Stimulated activated CD8-positive, alpha-beta memory T cell treated with anti-CD3 and anti-CD28 coated beads, Interleukin-15, amount 100 ng/mL, for 24 hours (primary cell): ENCODE data around the gene MAP3K5.

ENCODE experiments used
- DNase-seq: peaks from one replicate; pipeline ENCODE4 v3.0.0-alpha.2; 2020; ENCODE audit warnings: low read depth

The MAP3K5 gene

DNA sequence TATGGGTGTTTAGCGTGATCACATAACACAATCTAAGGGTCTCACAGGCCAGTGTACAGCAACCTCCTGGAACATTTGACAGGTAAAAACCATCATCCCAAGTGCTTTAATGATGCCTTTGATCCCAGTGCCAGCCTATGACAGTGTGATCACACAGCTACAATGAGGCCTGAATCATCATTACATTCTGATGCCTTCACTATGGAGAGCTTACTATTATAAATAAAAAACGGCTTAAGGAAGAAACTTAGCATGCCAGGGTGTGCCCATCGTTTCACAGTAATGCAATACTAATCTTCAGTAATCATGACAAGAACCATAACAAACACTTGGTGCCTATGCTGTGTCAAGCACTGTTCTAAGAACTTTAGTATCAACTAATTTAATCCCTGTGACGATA is 253.4 kb downstream of the MAP3K5 start:
- DNase-seq = no peak

DNA sequence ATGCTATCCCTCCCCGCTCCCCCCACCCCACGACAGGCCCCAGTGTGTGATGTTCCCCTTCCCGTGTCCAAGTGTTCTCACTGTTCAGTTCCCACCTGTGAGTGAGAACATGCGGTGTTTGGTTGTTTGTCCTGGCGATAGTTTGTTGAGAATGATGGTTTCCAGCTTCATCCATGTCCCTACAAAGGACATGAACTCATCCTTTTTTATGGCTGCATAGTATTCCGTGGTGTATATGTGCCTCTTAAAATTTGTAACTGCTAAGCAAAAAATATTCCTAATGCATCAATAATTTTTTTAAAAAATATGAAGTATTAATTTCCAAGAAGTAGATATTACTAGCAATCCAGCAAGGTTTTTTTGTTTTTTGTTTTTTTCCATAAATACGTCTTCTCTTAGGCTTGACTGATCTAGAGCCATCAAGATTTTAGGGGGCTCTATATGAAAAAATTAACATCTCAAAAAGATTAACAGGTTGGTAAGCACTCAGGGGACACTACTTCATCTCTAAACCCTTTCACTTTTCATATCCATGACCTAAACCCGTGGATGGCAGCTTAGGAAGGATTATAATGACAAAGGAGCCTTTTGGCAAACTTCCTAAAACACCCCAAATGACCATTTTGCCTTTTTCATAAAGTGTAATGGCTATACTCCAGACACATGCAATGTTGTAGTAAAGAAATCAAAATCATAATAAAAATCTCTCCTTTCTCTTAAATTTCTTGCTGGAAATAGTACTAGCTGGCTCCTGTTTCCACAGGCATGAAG is 256.2 kb downstream of the MAP3K5 start:
- no peak for DNase-seq

DNA sequence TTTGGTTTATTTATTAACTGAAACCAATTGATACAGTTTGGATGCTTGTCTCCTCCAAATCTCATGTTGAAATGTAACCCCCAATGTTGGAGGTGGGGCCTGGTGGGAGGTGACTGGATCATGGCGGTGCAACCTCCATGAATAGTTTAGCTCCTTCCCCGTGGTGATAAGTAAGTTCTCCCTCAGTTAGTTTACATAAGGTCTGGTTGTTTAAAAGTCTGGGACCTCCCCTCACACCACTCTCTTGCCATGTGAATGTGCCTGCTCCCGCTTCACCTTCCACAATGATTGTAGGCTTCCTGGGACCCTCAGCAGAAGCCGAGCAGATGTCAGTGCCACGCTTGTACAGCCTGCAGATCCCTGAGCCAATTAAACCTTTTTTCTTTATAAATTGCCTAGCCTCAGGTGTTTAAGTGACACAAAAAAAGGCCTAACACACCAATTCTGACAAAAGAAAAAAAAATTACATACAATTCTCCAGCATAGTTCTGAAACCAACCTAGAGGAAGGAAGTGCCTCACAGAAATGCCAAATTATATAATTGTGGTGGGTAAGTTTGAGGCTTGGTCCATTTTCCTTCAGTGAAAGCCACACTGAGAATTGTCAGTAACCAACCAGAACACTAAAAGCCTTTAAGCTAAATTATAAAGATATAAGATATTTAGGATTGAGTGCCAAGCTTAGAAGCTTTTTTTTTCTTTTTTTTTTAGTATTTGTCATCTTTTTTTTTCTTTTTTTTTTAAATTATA is 257.1 kb downstream of the MAP3K5 start:
- DNase-seq = no peak

DNA sequence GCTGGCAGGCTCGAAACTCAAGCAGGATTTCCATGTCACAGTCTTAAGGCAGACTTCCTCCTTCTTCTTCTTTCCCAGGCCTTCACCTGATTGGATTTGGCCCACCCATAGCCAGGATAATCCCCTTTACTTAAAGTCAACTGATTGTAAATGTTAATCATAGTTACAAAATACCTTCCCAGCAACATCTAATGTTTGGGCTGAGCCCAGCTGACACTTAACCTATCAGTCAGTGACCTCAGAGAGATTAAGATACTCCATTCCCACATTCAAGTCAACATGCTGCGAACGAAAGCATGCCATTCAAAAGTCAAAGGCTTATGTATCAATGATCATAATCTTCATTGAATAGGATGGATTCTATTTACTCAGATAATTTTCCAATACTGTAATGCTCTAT is 258.0 kb downstream of the MAP3K5 start:
- DNase-seq = no peak

DNA sequence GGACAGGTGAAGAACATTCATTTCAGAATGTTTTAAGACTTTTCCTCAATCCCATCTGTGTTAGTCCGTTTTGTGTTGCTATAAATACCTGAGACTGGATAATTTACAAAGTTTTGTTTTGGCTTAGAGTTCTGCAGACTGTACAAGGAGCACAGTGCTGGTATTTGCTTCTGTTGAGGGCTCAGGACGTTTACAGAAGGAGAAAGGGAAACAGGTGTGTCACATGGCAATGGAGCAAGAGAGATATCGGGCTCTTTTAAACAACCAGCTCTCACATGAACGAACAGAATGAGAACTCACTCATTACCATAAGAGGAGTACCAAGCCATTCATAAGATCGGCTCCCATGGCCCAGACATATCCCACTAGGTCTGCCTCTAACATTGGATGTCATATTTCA is 258.8 kb downstream of the MAP3K5 start:
- no peak for DNase-seq

DNA sequence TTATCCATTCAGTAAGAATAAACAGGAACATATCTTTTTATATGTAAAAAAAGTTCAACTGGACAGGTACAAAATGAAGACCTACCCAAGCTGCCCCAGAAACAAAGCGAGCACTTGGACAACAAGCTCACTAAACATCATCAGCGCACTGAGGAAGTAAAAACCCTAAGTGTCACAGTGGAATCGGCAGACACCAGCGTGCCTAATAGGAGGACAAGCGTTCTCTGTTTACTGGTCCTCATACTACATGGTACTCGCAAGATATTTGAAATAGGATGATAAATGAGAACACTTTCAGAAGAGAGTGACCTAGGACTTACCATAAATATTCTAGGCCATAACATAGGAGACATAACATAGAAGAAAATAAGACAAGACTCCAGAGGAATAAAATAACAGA is 260.2 kb downstream of the MAP3K5 start:
- no peak for DNase-seq

DNA sequence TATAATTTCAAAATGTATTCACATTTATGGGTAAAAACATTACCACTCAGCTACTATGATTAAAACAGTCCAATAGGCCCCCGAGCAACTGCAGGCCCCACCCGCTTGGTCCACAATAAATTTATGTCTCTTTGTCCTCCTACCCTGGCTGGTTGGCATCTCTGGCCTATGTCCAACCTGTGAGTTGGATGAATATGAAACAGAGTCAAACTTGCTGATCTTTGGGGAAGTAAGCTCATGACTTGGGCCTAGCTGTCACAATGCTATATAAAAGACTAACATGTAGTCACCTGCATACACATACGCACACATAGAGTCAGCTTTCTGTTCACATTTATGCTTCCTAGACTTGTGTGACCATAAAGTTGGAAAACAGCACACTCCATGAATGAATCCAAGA is 262.6 kb downstream of the MAP3K5 start:
- DNase-seq = no peak

DNA sequence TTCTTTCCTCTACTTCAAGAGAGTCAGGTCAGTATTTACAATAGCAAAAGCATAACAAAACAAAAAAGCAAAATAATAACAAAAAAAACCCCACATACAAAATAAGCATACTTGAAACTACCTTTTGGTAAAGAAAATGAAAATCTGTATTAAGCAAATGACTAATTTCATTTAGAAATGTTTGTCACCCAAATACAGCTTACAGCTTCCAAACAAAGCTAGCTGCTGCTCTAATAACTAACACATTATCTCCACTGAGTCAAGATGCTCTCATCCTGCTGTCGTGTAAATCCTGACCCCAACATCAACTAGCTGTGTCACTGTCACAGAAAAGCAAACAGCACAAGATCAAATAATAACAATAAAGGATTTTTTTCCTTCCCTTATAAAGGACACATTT is 263.8 kb downstream of the MAP3K5 start:
- no peak for DNase-seq

DNA sequence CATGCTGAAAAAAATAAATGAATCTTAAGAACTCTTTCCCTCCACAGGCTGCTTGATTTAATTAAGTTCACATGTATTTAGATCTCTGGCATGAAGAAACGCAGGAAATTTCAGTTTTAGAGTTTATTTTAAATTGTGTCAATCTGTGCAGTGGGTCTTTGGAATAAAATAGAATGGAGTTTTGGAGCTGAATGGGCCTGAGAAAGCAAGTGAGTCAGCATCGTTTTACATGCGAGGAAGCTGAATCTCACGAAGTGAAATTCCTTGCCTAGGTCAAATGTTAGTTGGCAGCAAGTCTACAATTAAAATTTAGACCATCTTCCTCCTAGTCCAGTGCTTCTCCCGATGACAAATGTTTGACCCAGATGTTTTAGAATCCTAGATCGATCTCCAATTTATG is 264.4 kb downstream of the MAP3K5 start:
- no peak for DNase-seq

DNA sequence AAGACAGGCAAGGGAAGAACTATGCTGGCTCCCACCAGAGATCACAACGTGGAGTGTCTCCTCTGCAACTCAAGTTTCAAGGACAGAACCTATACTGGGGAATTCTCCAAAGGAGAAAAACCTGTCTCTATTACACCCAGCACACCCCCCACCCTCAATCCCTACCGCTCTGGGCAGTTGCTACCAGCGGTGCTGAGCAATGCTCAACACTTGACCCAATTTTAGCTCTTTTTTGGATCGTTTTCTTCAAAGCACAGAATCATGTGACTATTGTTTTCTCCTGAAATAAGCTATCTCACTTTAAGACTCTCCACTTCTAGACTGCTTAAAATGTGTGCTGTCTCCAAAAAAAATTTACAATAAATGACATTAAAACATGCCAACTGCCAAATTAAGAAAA is 265.3 kb downstream of the MAP3K5 start:
- no peak for DNase-seq

DNA sequence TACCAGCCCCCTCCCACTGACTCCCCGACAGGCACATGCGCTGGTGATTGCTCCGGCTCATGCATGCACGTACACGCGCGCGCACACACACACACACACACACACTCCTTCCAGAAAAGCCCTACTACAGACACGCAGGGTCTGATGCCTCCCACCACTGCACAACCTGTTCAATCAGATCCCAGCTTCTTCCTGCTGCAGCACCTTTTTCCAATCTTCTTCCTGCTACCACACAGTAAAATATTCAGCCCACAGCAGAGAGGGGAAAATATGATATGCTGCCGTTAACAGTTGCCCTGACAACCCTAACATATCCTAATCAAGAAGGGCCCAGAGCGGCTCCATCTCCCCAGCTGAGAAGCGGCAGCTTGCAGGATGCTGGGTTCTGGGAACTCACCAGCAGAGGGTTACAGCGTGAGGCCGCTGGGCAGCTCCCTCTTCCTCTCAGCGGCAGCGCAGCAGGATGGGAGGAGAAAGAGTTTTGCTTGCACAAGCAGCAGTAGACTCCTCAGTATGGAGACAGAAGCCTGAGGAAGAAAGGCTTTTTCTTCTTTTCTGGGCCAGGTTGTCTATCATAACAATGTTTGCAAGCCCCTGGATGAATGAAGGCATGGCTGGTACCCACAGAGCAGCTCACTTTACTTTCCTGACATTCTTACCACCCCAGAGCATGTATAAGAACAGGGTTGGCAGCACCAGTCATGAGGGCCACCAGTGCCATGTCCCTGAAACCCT is 265.9 kb downstream of the MAP3K5 start:
- DNase-seq = no peak

DNA sequence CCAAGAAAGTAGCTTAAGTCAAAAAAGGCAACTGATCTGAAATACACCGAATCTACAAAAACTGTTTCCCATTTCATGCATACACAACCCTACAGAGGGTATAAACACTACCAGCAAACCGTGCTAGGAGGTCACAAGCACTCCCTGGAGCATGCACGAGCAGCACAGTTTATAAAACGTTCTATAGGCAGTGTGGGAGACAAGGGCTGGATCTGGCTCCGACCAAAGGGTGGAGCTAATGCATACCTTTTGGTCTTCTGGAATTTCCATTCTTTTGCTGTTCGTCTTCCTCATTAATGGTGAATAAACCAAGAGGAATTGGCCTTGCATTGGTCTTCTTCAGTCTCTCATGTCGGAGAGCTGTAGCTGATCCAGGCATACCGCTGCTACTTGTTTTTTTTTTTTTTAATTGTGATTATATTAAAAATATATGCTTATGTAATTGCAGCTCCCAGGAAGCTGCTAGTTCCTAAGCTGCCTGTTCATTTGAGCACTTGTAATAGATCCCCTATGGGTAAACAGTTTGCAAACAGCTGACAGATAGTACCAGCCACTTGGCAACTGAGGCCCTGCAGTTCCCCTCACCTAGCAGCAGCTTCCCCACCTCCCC is 266.6 kb downstream of the MAP3K5 start:
- DNase-seq = no peak

DNA sequence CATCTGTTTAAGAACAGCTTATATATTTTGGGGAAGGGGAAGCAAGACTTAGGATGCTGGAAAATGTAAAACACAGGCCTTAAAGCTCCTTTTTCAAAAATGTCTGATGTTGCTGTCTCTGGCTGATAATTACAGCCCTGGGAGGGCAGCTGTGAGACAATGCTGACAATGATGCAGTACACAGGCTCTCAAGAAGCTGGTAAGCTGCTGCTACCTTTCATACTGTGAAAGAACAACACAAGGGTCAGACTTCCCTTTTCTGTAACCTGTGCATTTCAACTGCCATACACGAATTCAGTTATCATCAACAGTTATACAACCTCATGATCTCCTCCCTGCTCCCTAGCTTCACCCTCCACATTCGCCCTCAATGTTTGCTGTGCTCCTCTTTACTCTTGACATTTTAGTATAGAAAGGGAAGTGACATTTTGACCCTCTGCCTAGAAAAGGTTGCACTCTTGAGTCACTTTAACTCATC is 267.3 kb downstream of the MAP3K5 start:
- no peak for DNase-seq

DNA sequence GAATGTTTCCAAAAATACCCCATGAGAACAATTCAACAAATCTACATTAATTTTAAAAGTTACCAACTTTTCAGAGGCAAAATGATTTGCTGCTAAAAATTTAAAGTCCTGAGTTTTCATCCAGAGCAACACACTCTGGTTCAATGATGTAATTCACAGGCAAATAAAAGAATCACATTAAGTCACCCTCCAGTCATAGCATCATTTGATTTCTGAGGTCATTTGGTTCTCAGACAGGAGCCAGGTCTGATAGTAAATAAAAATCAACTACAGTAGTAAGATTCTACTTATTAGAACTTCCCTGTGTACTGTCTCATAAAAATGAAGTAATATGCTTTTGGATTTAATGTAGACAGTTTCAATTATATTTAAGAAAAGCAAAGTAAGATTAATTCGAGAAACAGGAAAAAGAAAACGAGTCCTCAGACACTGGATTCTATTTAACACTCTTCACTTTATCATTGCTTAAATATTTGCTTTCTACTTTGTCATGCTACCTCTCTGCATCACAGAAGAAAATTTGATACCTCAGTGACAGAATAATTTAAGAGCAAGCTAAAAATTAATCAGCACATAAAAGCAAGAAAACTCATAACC is 267.8 kb downstream of the MAP3K5 start:
- no peak for DNase-seq

DNA sequence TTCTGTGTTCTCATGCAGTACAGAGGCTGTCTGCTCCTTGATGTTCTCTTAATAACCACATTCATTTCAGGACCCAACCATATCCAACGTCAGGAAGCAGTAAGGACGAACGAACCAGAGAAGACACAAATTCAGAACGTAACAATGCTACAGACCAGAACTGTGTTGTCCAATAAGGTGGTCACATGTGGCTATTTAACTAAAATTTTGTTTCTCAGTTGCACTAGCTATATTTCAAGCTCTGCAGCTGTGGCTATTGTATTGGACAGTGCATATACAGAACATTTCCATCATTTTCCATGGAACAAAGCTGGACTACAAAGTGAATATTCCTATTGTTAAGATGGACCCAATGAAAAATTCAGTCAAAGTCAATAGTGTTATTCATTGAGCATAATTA is 269.1 kb downstream of the MAP3K5 start:
- no peak for DNase-seq

DNA sequence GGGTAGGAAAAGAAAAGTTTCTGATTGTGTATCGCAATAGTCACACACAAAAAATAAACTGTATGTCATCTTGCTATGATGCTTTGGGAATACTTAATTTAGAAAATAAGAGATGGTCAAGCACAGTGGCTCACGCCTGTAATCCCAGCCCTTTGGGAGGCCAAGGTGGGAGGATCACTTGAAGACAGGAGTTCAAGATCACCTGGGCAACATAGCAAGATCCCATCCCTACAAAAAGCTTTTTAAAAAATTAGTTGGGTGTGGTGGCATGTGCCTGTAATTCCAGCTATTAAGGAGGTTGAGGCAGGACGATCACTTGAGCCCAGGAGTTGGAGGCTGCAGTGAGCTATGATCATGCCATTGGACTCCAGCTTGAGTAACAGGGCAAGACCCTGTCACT is 269.6 kb downstream of the MAP3K5 start:
- no peak for DNase-seq

DNA sequence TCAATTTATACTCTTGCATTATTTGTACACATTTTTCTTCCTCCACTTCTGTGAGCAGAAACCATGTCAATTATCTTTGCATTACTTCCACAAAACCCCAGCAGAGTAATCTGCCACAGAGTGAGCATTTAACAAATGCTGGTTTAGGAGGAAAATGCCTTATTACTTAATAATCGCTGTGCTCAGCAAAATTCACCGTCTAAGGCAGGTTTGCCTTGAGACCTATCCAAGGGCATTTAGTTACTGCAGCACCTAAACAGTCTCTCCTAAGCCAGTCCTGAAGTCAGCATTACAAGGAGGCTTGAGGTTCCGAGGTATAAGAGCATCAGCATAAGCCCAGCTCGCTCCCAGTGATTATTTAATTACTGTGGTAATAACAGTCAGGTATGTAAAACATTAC is 270.4 kb downstream of the MAP3K5 start:
- DNase-seq = no peak

DNA sequence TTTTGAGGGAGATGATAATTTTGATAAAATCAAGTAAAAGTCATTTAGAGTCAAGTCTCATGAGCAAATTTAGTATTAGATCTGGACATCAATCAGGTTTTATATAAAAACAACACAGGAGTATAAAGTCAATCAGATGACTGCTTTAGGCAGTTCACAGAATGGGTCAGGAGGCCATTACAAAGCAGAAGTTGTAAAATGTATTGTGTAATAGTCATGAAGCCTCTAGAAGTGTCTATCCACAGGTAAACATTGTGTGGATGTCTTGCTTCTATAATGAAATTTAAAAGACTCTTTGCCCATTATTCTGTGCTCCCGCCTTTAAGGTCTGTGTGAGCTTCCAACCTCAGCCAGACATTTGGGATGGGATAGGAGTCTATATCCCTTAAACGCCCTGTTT is 270.9 kb downstream of the MAP3K5 start:
- no peak for DNase-seq

DNA sequence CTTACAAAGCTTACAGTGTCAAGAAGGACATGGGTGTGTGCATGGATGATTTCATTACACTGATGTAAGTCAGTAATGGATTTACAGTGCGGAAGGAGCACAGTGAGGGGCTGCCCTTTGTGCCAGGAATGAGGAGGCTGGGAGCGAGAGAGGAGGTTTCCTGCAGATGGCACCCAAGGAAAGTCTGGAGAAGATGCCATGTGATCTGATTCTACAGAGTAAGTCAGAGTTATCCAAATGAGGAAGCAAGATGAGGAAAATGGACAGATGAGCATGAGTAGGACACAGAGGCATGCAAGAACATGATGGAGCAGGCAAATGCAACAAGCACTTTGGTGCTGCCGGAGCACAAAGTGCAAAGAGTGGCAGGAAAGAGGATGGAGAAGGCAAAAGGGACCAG is 271.8 kb downstream of the MAP3K5 start:
- DNase-seq = no peak

DNA sequence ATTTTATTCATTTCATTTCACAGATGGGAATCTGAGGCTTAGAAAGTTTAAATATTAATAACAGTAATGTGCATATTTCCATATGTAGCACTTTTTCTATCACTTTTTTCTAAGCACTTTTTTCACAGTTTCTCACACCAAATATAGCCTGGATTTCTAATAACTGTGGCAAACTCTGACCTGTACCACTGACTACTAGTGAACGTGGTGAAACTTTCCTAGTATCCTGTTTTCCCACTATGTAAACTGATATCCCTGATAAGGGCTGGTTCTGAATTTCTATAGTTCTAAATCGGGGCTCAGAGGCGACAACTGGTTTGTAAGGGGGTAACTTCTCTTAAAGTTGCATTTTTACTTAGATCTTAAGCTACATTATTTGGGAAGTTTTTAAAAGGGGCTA is 274.7 kb downstream of the MAP3K5 start:
- no peak for DNase-seq

DNA sequence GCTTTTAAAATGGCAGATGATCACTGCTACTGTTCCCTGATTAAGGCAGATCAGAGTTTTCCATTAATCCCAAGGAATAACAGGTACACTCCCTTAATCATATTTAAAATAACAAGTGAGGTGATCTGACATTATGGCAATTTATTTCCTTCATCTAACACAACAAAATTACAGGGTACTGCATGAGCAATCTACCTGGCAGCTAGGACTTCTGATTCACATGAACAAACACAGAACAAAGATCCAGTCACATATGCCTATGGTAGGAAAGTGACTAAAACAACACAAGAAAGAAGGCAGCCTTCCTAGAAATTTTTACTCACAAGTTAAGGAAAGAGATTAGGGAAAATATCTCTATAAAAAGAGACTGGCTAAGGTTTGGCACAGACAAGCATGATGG is 275.3 kb downstream of the MAP3K5 start:
- no peak for DNase-seq

DNA sequence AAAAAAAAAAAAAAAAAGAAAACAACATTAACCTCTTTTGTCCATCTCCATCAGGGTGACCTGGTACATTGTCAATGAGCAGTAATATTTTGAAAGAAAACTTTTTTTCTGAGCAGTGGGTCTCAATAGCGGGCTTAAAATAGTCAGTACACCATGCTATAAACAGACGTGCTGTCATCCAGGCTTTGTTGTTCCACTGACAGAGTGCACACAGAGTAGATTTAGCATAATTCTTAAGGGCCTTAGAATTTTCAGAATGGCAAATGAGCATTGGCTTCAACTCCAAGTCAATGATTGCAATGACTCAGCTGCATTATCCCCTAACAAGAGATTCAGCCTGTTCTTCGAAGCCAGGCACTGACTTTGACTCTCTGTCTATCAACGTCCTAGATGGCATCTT is 277.7 kb downstream of the MAP3K5 start:
- no peak for DNase-seq
